ENCODE results near the gene A3GALT2. TPM values are rescaled to one million over a fixed set of nuclear protein-coding genes. Genes with fewer than 3 reads are reported as not detected.

The A3GALT2 gene
- polyA plus RNA-seq, 2 of the 4 experiments (the other 2 are of a cell fraction): not detected

DNA sequence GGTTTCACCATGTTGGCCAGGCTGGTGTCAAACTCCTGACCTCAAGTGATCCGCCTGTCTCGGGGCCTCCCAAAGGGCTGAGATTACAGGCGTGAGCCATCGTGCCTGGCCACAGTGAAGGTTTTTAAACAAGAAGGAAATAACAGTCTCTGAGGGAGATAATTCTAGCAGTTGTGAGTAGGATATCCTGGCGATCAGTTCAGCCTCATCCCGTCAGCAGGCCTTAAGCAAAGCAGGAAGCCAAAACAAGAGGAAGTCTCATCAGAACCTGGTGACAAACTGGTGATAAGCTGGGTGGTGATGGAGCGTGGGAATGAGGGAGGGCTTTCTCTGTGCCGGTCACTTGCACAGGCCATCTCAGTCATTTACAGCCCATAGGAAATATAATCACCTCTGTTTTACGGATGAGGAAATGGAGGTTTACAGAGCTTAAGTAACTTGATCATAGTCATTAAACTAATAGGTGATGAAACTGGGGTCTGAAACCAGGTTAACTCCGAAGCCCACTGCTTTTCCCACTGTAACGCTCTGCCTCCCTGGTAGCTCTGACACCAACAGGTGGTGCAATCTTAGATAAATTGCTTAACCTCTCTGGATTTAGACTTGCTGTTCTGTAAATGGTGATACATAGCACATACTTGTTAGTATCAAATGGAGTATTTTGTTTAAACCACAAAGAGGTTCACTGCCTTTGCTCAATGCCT, 40.8 kb upstream of the A3GALT2 start:
- ChIA-PET POLR2A (no interaction called here), CTCF (interaction anchor here (13.0 kb wide), 1 partner anchor 66 kb away, joined by 162 read pairs; no protein-coding TSS in a partner anchor)
- WGBS (ENCODE audit: missing lambda C conversion rate): 92% methylated on average over 11 of the region's 11 CpGs
- Histone ChIP-seq H3K4me2 (no peak overlapping the region), H3K27ac (no peak overlapping the region), H3K4me1 (no peaks in the 10 kb centered on the region), H3K9me3 (no peaks in the 10 kb centered on the region), H3K4me3 (no peak overlapping the region)
- TF ChIP-seq EHF (CRISPR knock-in tag; IDR thresholded peaks at IDR 0.05) (no peak), KDM1A (IDR thresholded peaks at IDR 0.05; ENCODE audit: low read depth) (no peak), EP300 (IDR thresholded peaks at IDR 0.05) (no peak), HOXA7 (CRISPR knock-in tag; IDR thresholded peaks at IDR 0.05) (no peak)
- TF ChIP-seq, protein P1, sequence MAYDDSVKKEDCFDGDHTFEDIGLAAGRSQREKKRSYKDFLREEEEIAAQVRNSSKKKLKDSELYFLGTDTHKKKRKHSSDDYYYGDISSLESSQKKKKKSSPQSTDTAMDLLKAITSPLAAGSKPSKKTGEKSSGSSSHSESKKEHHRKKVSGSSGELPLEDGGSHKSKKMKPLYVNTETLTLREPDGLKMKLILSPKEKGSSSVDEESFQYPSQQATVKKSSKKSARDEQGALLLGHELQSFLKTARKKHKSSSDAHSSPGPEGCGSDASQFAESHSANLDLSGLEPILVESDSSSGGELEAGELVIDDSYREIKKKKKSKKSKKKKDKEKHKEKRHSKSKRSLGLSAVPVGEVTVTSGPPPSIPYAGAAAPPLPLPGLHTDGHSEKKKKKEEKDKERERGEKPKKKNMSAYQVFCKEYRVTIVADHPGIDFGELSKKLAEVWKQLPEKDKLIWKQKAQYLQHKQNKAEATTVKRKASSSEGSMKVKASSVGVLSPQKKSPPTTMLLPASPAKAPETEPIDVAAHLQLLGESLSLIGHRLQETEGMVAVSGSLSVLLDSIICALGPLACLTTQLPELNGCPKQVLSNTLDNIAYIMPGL (CRISPR knock-in tag; IDR thresholded peaks at IDR 0.05; ENCODE audit: borderline replicate concordance): no peak
- TF ChIP-seq, protein P2, sequence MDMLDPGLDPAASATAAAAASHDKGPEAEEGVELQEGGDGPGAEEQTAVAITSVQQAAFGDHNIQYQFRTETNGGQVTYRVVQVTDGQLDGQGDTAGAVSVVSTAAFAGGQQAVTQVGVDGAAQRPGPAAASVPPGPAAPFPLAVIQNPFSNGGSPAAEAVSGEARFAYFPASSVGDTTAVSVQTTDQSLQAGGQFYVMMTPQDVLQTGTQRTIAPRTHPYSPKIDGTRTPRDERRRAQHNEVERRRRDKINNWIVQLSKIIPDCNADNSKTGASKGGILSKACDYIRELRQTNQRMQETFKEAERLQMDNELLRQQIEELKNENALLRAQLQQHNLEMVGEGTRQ (IDR thresholded peaks at IDR 0.05): no peak
- ATAC-seq: no peak
- DNase-seq (ENCODE audit: low read depth in 1 of 2, low spot score in 1 of 2): no peak
- FAIRE-seq: no peak

DNA sequence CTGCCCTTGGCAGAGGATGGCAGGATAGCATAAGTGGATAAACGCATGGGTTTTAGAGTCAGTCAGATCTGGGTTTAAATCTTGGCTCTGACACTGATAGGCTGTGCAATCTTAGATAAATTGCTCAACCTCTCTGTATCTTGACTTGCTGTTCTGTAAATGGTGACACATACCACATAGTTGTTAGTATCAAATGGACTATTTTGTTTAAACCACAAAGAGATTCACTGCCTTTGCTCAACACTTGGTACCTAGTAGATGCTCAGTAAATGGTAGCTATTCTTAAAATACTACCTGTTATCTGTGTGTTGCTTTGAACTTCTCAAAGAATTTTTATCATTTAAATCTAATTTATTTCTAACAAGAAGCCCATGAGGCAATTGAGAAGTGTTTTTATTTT, 39.5 kb upstream of the A3GALT2 start:
- DNase-seq (ENCODE audit: low read depth in 1 of 2, low spot score in 1 of 2): no peak
- Histone ChIP-seq H3K4me3 (no peak overlapping the region), H3K4me1 (no peaks in the 10 kb centered on the region), H3K4me2 (no peak overlapping the region), H3K9me3 (no peaks in the 10 kb centered on the region), H3K27ac (no peak overlapping the region)
- ATAC-seq: no peak
- 93% methylated on average over 1 of the region's 1 CpG for WGBS (ENCODE audit: missing lambda C conversion rate)
- CTCF ChIA-PET: interaction anchor here (1.0 to 1.1 kb wide), 2 partner anchors 29 to 65 kb away, joined by 3 read pairs; no protein-coding TSS in a partner anchor
- POLR2A ChIA-PET: interaction anchor here (0.7 kb wide), 1 partner anchor 10 kb away, joined by 3 read pairs; no protein-coding TSS in a partner anchor
- no peak for FAIRE-seq
- TF ChIP-seq GATA3 (IDR thresholded peaks at IDR 0.05; ENCODE audit: borderline replicate concordance) (no peak), HEYL (CRISPR knock-in tag; IDR thresholded peaks at IDR 0.05) (no peak), BHLHE40 (IDR thresholded peaks at IDR 0.05; ENCODE audit: low read depth, low read length) (no peak), MAZ (IDR thresholded peaks at IDR 0.05; ENCODE audit: borderline replicate concordance, low read depth, low read length) (no peak), JUN (IDR thresholded peaks at IDR 0.05) (no peak), CEBPB (IDR thresholded peaks at IDR 0.05) (no peak), NFE2L2 (conservative IDR thresholded peaks at IDR 0.05; ENCODE audit: low read length) (no peak), EHMT2 (IDR thresholded peaks at IDR 0.05; ENCODE audit: low read depth) (no peak), EHF (CRISPR knock-in tag; IDR thresholded peaks at IDR 0.05) (no peak), TFCP2L1 (CRISPR knock-in tag; IDR thresholded peaks at IDR 0.05) (no peak), ZNF302 (CRISPR knock-in tag; IDR thresholded peaks at IDR 0.05) (no peak), FOSB (CRISPR knock-in tag; IDR thresholded peaks at IDR 0.05) (no peak), SREBF2 (IDR thresholded peaks at IDR 0.05) (no peak), CHD2 (IDR thresholded peaks at IDR 0.05; ENCODE audit: low read length, partially characterized antibody) (no peak), RAD21 (conservative IDR thresholded peaks at IDR 0.05 in 1 of 2, IDR thresholded peaks at IDR 0.05 in 1 of 2) (no peak)
- TF ChIP-seq, protein P3, sequence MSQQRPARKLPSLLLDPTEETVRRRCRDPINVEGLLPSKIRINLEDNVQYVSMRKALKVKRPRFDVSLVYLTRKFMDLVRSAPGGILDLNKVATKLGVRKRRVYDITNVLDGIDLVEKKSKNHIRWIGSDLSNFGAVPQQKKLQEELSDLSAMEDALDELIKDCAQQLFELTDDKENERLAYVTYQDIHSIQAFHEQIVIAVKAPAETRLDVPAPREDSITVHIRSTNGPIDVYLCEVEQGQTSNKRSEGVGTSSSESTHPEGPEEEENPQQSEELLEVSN (IDR thresholded peaks at IDR 0.05; ENCODE audit: borderline replicate concordance, low read depth): no peak
- TF ChIP-seq, protein P2 (IDR thresholded peaks at IDR 0.05): no peak

Measured in A549 (cell line).